ENCODE data around the gene KIF7. TPM values are rescaled to one million over a fixed set of nuclear protein-coding genes. Genes with fewer than 3 reads are reported as not detected.

KIF7 gene
- total and polyA plus RNA-seq, 2 donors (not counting 3 experiments of a cell fraction or from before 2014, with no cell fraction given): 4.2 to 11.3 TPM

- dilution Hi-C loops (cut with MboI; ENCODE audit: extremely low pct_ligation_motif_present, low sequenced_read_pairs) (no loop called here), intact Hi-C loops (cut with micrococcal nuclease) (loop anchor here (1.0 kb wide), 1 partner anchor 25 kb away; no protein-coding TSS in a partner anchor)
- Histone ChIP-seq H2AFZ (ENCODE audit: low read depth, low read length) (no peak overlapping the region), H3K27me3 (ENCODE audit: control insufficient read depth in 2 of 2, insufficient read depth in 2 of 2, low read length in 2 of 2) (peaks cover 0 to 1% of the 10 kb centered on the region in 2 experiments), H3K27ac (ENCODE audit: insufficient read depth, low read depth, low read length) (no peak overlapping the region), H3K4me1 (ENCODE audit: control insufficient read depth, extremely low read depth, insufficient read depth, low read length) (no peaks in the 10 kb centered on the region), H3K36me3 (ENCODE audit: control insufficient read depth in 2 of 2, extremely low read depth in 1 of 2, insufficient read depth in 2 of 2, low read length in 2 of 2) (no peaks in the 10 kb centered on the region), H3K9ac (replicated peaks; ENCODE audit: extremely low read depth, insufficient read depth, low read length) (no peak overlapping the region), H3K79me2 (ENCODE audit: control insufficient read depth, insufficient read depth, low read length) (no peaks in the 10 kb centered on the region), H4K20me1 (replicated peaks; ENCODE audit: control insufficient read depth, extremely low read depth, insufficient read depth, low read length) (no peaks in the 10 kb centered on the region), H3K4me3 (replicated peaks in 1 of 3; ENCODE audit: insufficient read depth in 1 of 3, low read depth in 1 of 3, low read length in 3 of 3) (no peak overlapping the region), H3K9me3 (replicated peaks; ENCODE audit: control insufficient read depth, insufficient read depth, low read length) (no peaks in the 10 kb centered on the region), H3K9me1 (replicated peaks; ENCODE audit: control insufficient read depth, extremely low read depth, insufficient read depth, low read length) (no peaks in the 10 kb centered on the region), H3K4me2 (ENCODE audit: insufficient read depth, low read length) (no peak overlapping the region)
- FAIRE-seq (no peak), DNase-seq (ENCODE audit: low read depth, low spot score) (no peak)
- BruUV-seq (replicated peaks): no TSS peak
- ChIA-PET POLR2A (no interaction called here), CTCF (interaction anchor here (0.7 to 3.6 kb wide), 19 partner anchors 9 to 549 kb away, joined by 3 to 21 read pairs (median 5); no protein-coding TSS in a partner anchor)
- TF ChIP-seq CTCF (IDR thresholded peaks at IDR 0.05; ENCODE audit: extremely low read depth in 1 of 2, insufficient read depth in 1 of 2, low read depth in 1 of 2, low read length in 2 of 2) (no peak), EZH2 (IDR thresholded peaks at IDR 0.05; ENCODE audit: borderline replicate concordance, low read depth, low read length, severe bottlenecking) (no peak), FOS (IDR thresholded peaks at IDR 0.05; ENCODE audit: borderline replicate concordance, insufficient read depth, low read length) (no peak), MAX (IDR thresholded peaks at IDR 0.05; ENCODE audit: insufficient read depth, insufficient read length) (no peak), POLR2A (IDR thresholded peaks at IDR 0.05; ENCODE audit: low read depth, low read length) (no peak), JUN (IDR thresholded peaks at IDR 0.05; ENCODE audit: borderline replicate concordance, insufficient read depth, insufficient read length, low read depth) (no peak), MYC (IDR thresholded peaks at IDR 0.05; ENCODE audit: low read depth, low read length) (no peak), POLR2AphosphoS5 (IDR thresholded peaks at IDR 0.05; ENCODE audit: insufficient read depth, low read depth, low read length) (no peak), GATA2 (IDR thresholded peaks at IDR 0.05; ENCODE audit: insufficient read depth, insufficient read length, low read depth, low read length) (no peak)
These were observed 17.2 kb upstream of the KIF7 start for GRCh38 chr15:89672221-89673164.

All from endothelial cell of umbilical vein (primary cell).